HepG2 (cell line): ENCODE measurements around the gene GDF9. TPM values are rescaled to one million over a fixed set of nuclear protein-coding genes. Genes with fewer than 3 reads are reported as not detected.
A peak's percentile ranks its signal among the peaks of the same experiment; 100 is the strongest.

Source experiments
- AKAP8 ChIP-seq: sonication (generic); formaldehyde crosslinking; IDR thresholded peaks from 2 replicates; pipeline ENCODE4 v1.5.1; 2020; ENCODE audit warnings: mild to moderate bottlenecking, missing genetic modification reagents
- ARID2 ChIP-seq: sonication (generic); formaldehyde crosslinking; IDR thresholded peaks from 2 replicates; pipeline ENCODE4 v1.8.1; 2022; ENCODE audit warnings: mild to moderate bottlenecking, missing genetic modification reagents, borderline replicate concordance
- CSRNP2 ChIP-seq: sonication (generic); formaldehyde crosslinking; conservative IDR thresholded peaks from 2 replicates; pipeline ENCODE4 v1.8.0; 2022; ENCODE audit warnings: low read depth, missing genetic modification reagents
- DBP ChIP-seq: sonication (generic); formaldehyde crosslinking; IDR thresholded peaks from 2 replicates; pipeline ENCODE4 v1.4.0; 2020; ENCODE audit warnings: missing genetic modification reagents; ENCODE audit errors: not compliant biosample characterization
- FOSL2 ChIP-seq: sonication (generic); formaldehyde crosslinking; IDR thresholded peaks from 2 replicates; pipeline ENCODE4 v1.4.0; 2020; ENCODE audit warnings: missing genetic modification reagents
- GABPA ChIP-seq, 2 experiments: IDR thresholded peaks; 2 replicates each; pipeline ENCODE4 v1.6.1; 2011 to 2016; ENCODE audit warnings: low read depth in 2 of 2, low read length in 1 of 2, missing biosample characterization in 1 of 2, missing genetic modification characterization in 1 of 2
- GATAD1 ChIP-seq: IDR thresholded peaks from 2 replicates; pipeline ENCODE4 v1.6.1; 2016; ENCODE audit warnings: missing genetic modification reagents, missing compliant biosample characterization
- ISL2 ChIP-seq: sonication (generic); formaldehyde crosslinking; IDR thresholded peaks from 2 replicates; pipeline ENCODE4 v1.5.0; 2020; ENCODE audit warnings: missing genetic modification reagents
- KDM3A ChIP-seq: IDR thresholded peaks from 2 replicates; pipeline ENCODE4 v1.6.1; 2018; ENCODE audit warnings: low read depth, missing compliant biosample characterization
- MED1 ChIP-seq: sonication (generic); formaldehyde crosslinking; IDR thresholded peaks from 2 replicates; pipeline ENCODE4 v1.4.0; 2020; ENCODE audit warnings: missing genetic modification reagents
- NR2C2 ChIP-seq: sonication (generic); formaldehyde crosslinking; IDR thresholded peaks from 2 replicates; pipeline ENCODE4 v1.4.0; 2020; ENCODE audit warnings: missing genetic modification reagents, mild to moderate bottlenecking, moderate library complexity, borderline replicate concordance
- NR2F6 ChIP-seq, 2 experiments: IDR thresholded peaks; 2 replicates each; pipeline ENCODE4 v1.6.1; 2016; ENCODE audit warnings: antibody characterized with exemption in 1 of 2, mild to moderate bottlenecking in 1 of 2
- PRDM10 ChIP-seq: sonication (generic); formaldehyde crosslinking; IDR thresholded peaks from 2 replicates; pipeline ENCODE4 v1.4.0; 2020; ENCODE audit warnings: low read depth, missing genetic modification reagents
- TEAD3 ChIP-seq: optimal IDR thresholded peaks from 2 replicates; pipeline ENCODE3; 2016; ENCODE audit warnings: borderline replicate concordance
- THAP11 ChIP-seq: IDR thresholded peaks from 2 replicates; pipeline ENCODE4 v1.6.1; 2016; ENCODE audit warnings: missing biosample characterization, missing genetic modification reagents
- THRA ChIP-seq: sonication (generic); formaldehyde crosslinking; IDR thresholded peaks from 2 replicates; pipeline ENCODE4 v1.4.0; 2020; ENCODE audit warnings: missing genetic modification reagents, borderline replicate concordance
- TOE1 ChIP-seq: sonication (generic); formaldehyde crosslinking; IDR thresholded peaks from 2 replicates; pipeline ENCODE4 v1.4.0; 2020; ENCODE audit warnings: mild to moderate bottlenecking, missing genetic modification reagents
- XRCC5 ChIP-seq: fragments of 200-400 bp; formaldehyde crosslinking; optimal IDR thresholded peaks from 2 replicates; pipeline ENCODE3; 2017; ENCODE audit warnings: mild to moderate bottlenecking, low read length
- ZNF33A ChIP-seq: sonication (generic); formaldehyde crosslinking; IDR thresholded peaks from 2 replicates; pipeline ENCODE4 v1.5.1; 2020; ENCODE audit warnings: missing genetic modification reagents, mild to moderate bottlenecking, moderate library complexity, borderline replicate concordance
- ZNF383 ChIP-seq: sonication (generic); formaldehyde crosslinking; IDR thresholded peaks from 2 replicates; pipeline ENCODE4 v1.4.0; 2020; ENCODE audit warnings: missing genetic modification reagents, mild to moderate bottlenecking, borderline replicate concordance
- ZNF552 ChIP-seq: sonication (generic); formaldehyde crosslinking; IDR thresholded peaks from 2 replicates; pipeline ENCODE4 v1.9.0; 2022; ENCODE audit warnings: missing genetic modification reagents, mild to moderate bottlenecking, borderline replicate concordance
- polyA plus RNA-seq, 8 experiments: library from polyadenylated mRNA; depleted of rRNA in 3 of 8; stranded (reverse) in 7 of 8; unstranded in 1 of 8; fragments of >200 nt; fragmentation: Illumina TruSeq in 4 of 8; extraction: Trizol in 4 of 8; gene quantifications; 2 replicates each; pipeline versions ENCODE4 v1.2.1 to v1.2.3, GENCODE V29; 2011 to 2016; ENCODE audit warnings: low read depth in 4 of 8, missing spikeins in 1 of 8, mixed read lengths in 1 of 8; ENCODE audit not compliant: insufficient read depth in 1 of 8
- total RNA-seq, 5 experiments: library from RNA; depleted of rRNA; stranded (reverse); fragments of >200 nt; fragmentation: Illumina TruSeq; extraction: Trizol; gene quantifications; 2 replicates each; pipeline ENCODE4 v1.2.3, GENCODE V29; 2016; ENCODE audit warnings: low read depth in 1 of 5

GDF9 gene
- total and polyA plus RNA-seq, 2 of the 13 experiments (the other 11 are each of a cell fraction or from before 2014, with no cell fraction given): 0.33 to 0.38 TPM

GRCh38 chr5:132883261-132883834 is 17.1 kb upstream of the GDF9 start (continued):
- TF ChIP-seq ZNF33A (CRISPR knock-in tag) (no peak), CSRNP2 (no peak), FOSL2 (0 out of 2 replicates have a peak, but pooled peaks have one; percentile 6), ISL2 (CRISPR knock-in tag) (peak; percentile 19; the same call in 1 of the 2 replicates), NR2C2 (CRISPR knock-in tag) (no peak), GABPA (IDR thresholded peaks at IDR 0.05; ENCODE audit: low read depth, low read length) (no peak), GABPA (CRISPR knock-in tag; IDR thresholded peaks at IDR 0.05; ENCODE audit: low read depth) (0 out of 2 replicates have a peak, but pooled peaks have one; percentile 19), AKAP8 (CRISPR knock-in tag) (no peak), THAP11 (CRISPR knock-in tag) (0 out of 2 replicates have a peak, but pooled peaks have one; percentile 35), TEAD3 (CRISPR knock-in tag) (peak; percentile 56), MED1 (CRISPR knock-in tag) (peak; percentile 49), THRA (CRISPR knock-in tag) (0 out of 2 replicates have a peak, but pooled peaks have one; percentile 34), KDM3A (CRISPR knock-in tag) (0 out of 2 replicates have a peak, but pooled peaks have one; percentile 40), NR2F6 (IDR thresholded peaks at IDR 0.05) (no peak), NR2F6 (CRISPR knock-in tag; IDR thresholded peaks at IDR 0.05) (peak; percentile 24; the same call in 1 of the 2 replicates), ZNF383 (CRISPR knock-in tag) (no peak), ARID2 (CRISPR knock-in tag) (no peak), TOE1 (CRISPR knock-in tag) (0 out of 2 replicates have a peak, but pooled peaks have one; percentile 40), ZNF552 (CRISPR knock-in tag) (no peak), PRDM10 (CRISPR knock-in tag) (peak; percentile 53; the same call in 1 of the 2 replicates), XRCC5 (peak; percentile 48), DBP (CRISPR knock-in tag) (no peak), GATAD1 (CRISPR knock-in tag) (0 out of 2 replicates have a peak, but pooled peaks have one; percentile 26)
